Body of pancreas (tissue), 4 donors: ENCODE data around the gene AMH.

Experiments used
- POLR2A ChIP-seq, 3 donors: fragments of 450-650 bp; IDR thresholded peaks; one replicate each; pipeline ENCODE4 v1.6.1; 2016; ENCODE audit warnings: antibody characterized with exemption in 3 of 3, mild to moderate bottlenecking in 2 of 3
- TF ChIP-seq, protein P1 (sequence below), 7 experiments: fragments of 450-650 bp in 4 of 7; fragments of 200-600 bp in 3 of 7; sonication (generic) in 3 of 7; IDR thresholded peaks; one replicate each; pipeline ENCODE4 v1.5.1; 2016 to 2019; ENCODE audit warnings: antibody characterized with exemption in 7 of 7

DNA sequence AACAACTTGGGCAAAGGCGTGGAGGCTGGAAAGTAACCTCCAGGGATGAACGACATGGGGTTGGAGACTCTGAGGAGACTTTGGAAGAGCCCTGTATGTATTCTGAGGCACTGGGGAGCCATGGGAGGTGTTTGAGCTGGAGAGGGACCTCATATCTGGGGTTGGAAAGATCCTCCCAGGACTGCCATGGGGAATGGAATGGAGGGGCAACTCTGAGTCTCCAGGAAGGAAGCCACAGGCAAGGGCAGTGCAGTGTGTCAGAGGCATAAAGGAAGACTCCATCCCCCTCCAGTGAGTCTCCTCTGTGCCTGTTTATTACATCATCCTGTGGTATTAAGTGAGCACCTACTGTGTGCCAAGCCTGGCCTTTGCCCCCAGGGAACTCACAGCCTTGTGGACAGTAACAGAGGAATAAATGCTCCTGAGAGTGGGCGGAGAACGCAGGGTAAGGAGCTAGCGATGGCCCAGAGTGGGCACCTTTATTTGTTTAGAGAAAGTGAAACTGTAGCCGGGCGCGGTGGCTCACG lies 25.1 kb downstream of the AMH start:
- no peak for TF ChIP-seq POLR2A (IDR thresholded peaks at IDR 0.05)
- TF ChIP-seq, protein P1, sequence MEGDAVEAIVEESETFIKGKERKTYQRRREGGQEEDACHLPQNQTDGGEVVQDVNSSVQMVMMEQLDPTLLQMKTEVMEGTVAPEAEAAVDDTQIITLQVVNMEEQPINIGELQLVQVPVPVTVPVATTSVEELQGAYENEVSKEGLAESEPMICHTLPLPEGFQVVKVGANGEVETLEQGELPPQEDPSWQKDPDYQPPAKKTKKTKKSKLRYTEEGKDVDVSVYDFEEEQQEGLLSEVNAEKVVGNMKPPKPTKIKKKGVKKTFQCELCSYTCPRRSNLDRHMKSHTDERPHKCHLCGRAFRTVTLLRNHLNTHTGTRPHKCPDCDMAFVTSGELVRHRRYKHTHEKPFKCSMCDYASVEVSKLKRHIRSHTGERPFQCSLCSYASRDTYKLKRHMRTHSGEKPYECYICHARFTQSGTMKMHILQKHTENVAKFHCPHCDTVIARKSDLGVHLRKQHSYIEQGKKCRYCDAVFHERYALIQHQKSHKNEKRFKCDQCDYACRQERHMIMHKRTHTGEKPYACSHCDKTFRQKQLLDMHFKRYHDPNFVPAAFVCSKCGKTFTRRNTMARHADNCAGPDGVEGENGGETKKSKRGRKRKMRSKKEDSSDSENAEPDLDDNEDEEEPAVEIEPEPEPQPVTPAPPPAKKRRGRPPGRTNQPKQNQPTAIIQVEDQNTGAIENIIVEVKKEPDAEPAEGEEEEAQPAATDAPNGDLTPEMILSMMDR (IDR thresholded peaks at IDR 0.05): no peak
